Measurements from ENCODE around the gene MRI1. TPM values are rescaled to one million over a fixed set of nuclear protein-coding genes. Genes with fewer than 3 reads are reported as not detected.

The MRI1 gene
- total RNA-seq: 20.6 and 23.6 TPM in 2 replicates

GRCh38 chr19:13764101-13764807, at the start of gene MRI1:
MRI1 (plus strand) TSS chr19:13764522; CDS start chr19:13764589, 67 bp downstream.

GRCh38 chr19:13774217-13775191, 10.2 kb downstream of the MRI1 start, which contains the start of gene C19orf53:
C19orf53 (plus strand) TSS chr19:13774456; CDS start chr19:13774478, 22 bp downstream.

GRCh38 chr19:13794757-13795589, 30.7 kb downstream of the MRI1 start, which contains the start of gene ZSWIM4:
ZSWIM4 (plus strand) TSS chr19:13795443; CDS start chr19:13795649, 206 bp downstream.

Other genes starting within 250 kb of the MRI1 start
- 58.6 and 87.6 TPM in 2 replicates for gene C19orf53, start 9.9 kb downstream of the MRI1 start, total RNA-seq
- 1.5 and 2.2 TPM in 2 replicates for gene ZSWIM4, start 30.9 kb downstream of the MRI1 start, total RNA-seq
- gene NANOS3, start 112.6 kb downstream of the MRI1 start, total RNA-seq: 0.43 TPM in 1 of 2 replicates, not detected in the other
- gene BRME1, start 141.6 kb downstream of the MRI1 start, total RNA-seq: 0.32 TPM in 1 of 2 replicates, not detected in the other
- 4.7 and 6.6 TPM in 2 replicates for gene CC2D1A, start 141.7 kb downstream of the MRI1 start, total RNA-seq
- 1.0 and 1.3 TPM in 2 replicates for gene PODNL1, start 173.9 kb downstream of the MRI1 start, total RNA-seq
- gene DCAF15, start 188.0 kb downstream of the MRI1 start, total RNA-seq: 4.6 and 7.6 TPM in 2 replicates
- 1.6 and 2.6 TPM in 2 replicates for gene RFX1, start 241.8 kb downstream of the MRI1 start, total RNA-seq